K562 (cell line): ENCODE results near the gene PRPSAP1. TPM values are rescaled to one million over a fixed set of nuclear protein-coding genes. Genes with fewer than 3 reads are reported as not detected.
A peak's percentile ranks its signal among the peaks of the same experiment; 100 is the strongest.

Experiments
- ATF3 ChIP-seq, 2 experiments: fragments of 450-650 bp in 1 of 2; sonication (generic) in 1 of 2; formaldehyde crosslinking in 1 of 2; IDR thresholded peaks in 1 of 2; conservative IDR thresholded peaks in 1 of 2; 2 replicates each; pipeline versions ENCODE4 v1.6.1 to v1.8.1; 2016 to 2023; ENCODE audit warnings: mild to moderate bottlenecking in 2 of 2, moderate library complexity in 2 of 2, inconsistent platforms in 1 of 2, missing genetic modification reagents in 1 of 2
- HDAC8 ChIP-seq: fragments of 450-650 bp; IDR thresholded peaks from 2 replicates; pipeline ENCODE4 v1.6.1; 2016; ENCODE audit warnings: mild to moderate bottlenecking, missing genetic modification characterization, moderate library complexity, missing compliant biosample characterization
- MAFF ChIP-seq: IDR thresholded peaks from 2 replicates; pipeline ENCODE4 v1.6.1; 2012; ENCODE audit warnings: low read length, improper control_type of control experiment
- MCM3 ChIP-seq: fragments of 450-650 bp; IDR thresholded peaks from 2 replicates; pipeline ENCODE4 v1.6.1; 2016
- SMARCE1 ChIP-seq: fragments of 450-650 bp; IDR thresholded peaks from 2 replicates; pipeline ENCODE4 v1.7.1; 2016; ENCODE audit warnings: mild to moderate bottlenecking
- ZNF175 ChIP-seq: fragments of 200-800 bp; sonication (Bioruptor generic); IDR thresholded peaks from 2 replicates; pipeline ENCODE4 v1.6.1; 2016; ENCODE audit warnings: low read depth, mild to moderate bottlenecking, missing genetic modification characterization, missing compliant biosample characterization
- ZNF589 ChIP-seq: fragments of 200-800 bp; sonication (Bioruptor generic); IDR thresholded peaks from 2 replicates; pipeline ENCODE4 v1.6.1; 2016; ENCODE audit warnings: low read depth, missing genetic modification characterization, missing compliant biosample characterization
- polyA plus RNA-seq, 8 experiments: library from polyadenylated mRNA; depleted of rRNA in 4 of 8; stranded (reverse) in 5 of 8; unstranded in 3 of 8; fragments of >200 nt; fragmentation: Nextera tagmentation in 2 of 8; fragmentation: Illumina TruSeq in 1 of 8; extraction: Ambion mirVana in 2 of 8; extraction: Trizol in 1 of 8; gene quantifications; 2 replicates each; pipeline versions ENCODE4 v1.2.1 to v1.2.3, GENCODE V29; 2011 to 2014; ENCODE audit warnings: inconsistent platforms in 1 of 8, missing spikeins in 1 of 8
- total RNA-seq, 7 experiments: library from RNA; depleted of rRNA in 6 of 7; stranded (reverse); fragments of >200 nt in 6 of 7; fragmentation: Illumina TruSeq in 2 of 7; extraction: Trizol in 2 of 7; gene quantifications; 2 replicates each; pipeline versions ENCODE4 v1.2.1 to v1.2.3, GENCODE V29; 2011 to 2021; ENCODE audit warnings: low replicate concordance in 1 of 7
- TF ChIP-seq, protein P1 (sequence below), 2 experiments: fragments of 450-650 bp; formaldehyde crosslinking in 1 of 2; IDR thresholded peaks; 2 replicates each; pipeline versions ENCODE4 v1.4.0 to v1.6.1; 2014 to 2020; ENCODE audit warnings: mild to moderate bottlenecking in 2 of 2, borderline replicate concordance in 1 of 2, low read depth in 1 of 2

The PRPSAP1 gene
- total and polyA plus RNA-seq, 9 of the 15 experiments (the other 6 are each of a cell fraction or from before 2014, with no cell fraction given): 21.9 to 77.1 (median 40.8) TPM

DNA sequence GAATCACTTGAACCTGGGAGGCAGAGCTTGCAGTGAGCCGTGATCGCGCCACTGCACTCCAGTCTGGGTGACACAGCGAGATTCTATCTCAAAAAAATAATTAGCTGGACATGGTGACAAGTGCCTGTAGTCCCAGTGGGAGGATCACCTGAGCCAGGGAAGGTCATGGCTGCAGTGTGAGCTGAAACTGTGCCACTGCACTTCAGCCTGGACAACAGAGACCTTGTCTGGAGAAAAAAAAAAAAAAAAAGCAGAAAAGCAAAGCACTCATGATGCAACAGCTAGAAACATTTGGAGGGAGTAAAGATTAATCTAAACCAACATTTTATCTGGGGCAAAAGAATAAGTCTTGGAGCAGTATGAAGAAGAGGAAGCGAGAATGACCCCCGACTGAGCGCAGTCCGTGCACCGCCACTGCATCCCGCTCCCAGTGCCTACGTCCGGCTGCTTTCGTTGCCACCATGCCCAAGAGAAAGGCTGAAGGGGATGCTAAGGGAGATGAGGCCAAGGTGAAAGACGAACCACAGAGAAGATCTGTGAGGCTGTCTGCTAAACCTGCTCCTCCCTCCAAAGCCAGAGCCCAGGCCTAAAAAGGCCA, 8.2 kb downstream of the PRPSAP1 start (continued):
- TF ChIP-seq, protein P1, sequence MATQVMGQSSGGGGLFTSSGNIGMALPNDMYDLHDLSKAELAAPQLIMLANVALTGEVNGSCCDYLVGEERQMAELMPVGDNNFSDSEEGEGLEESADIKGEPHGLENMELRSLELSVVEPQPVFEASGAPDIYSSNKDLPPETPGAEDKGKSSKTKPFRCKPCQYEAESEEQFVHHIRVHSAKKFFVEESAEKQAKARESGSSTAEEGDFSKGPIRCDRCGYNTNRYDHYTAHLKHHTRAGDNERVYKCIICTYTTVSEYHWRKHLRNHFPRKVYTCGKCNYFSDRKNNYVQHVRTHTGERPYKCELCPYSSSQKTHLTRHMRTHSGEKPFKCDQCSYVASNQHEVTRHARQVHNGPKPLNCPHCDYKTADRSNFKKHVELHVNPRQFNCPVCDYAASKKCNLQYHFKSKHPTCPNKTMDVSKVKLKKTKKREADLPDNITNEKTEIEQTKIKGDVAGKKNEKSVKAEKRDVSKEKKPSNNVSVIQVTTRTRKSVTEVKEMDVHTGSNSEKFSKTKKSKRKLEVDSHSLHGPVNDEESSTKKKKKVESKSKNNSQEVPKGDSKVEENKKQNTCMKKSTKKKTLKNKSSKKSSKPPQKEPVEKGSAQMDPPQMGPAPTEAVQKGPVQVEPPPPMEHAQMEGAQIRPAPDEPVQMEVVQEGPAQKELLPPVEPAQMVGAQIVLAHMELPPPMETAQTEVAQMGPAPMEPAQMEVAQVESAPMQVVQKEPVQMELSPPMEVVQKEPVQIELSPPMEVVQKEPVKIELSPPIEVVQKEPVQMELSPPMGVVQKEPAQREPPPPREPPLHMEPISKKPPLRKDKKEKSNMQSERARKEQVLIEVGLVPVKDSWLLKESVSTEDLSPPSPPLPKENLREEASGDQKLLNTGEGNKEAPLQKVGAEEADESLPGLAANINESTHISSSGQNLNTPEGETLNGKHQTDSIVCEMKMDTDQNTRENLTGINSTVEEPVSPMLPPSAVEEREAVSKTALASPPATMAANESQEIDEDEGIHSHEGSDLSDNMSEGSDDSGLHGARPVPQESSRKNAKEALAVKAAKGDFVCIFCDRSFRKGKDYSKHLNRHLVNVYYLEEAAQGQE (IDR thresholded peaks at IDR 0.05; ENCODE audit: borderline replicate concordance): peak; percentile 30; the same call in 1 of the 2 replicates
- TF ChIP-seq, protein P1 (CRISPR knock-in tag; IDR thresholded peaks at IDR 0.05; ENCODE audit: low read depth): no peak
- TF ChIP-seq MCM3 (no peak), ZNF175 (CRISPR knock-in tag) (0 out of 2 replicates have a peak, but pooled peaks have one; percentile 42), ATF3 (IDR thresholded peaks at IDR 0.05) (peak; percentile 87), ATF3 (CRISPR knock-in tag; conservative IDR thresholded peaks at IDR 0.05) (no peak), HDAC8 (tag) (peak; percentile 63; the same call in 1 of the 2 replicates), ZNF589 (CRISPR knock-in tag) (peak; percentile 55; the same call in 1 of the 2 replicates), SMARCE1 (peak; percentile 83), MAFF (peak; percentile 43; the same call in 1 of the 2 replicates)
